HG02938 (cell line): ENCODE measurements around the gene NR6A1.
"Not testable (repeated sequence)": the region's sequence is repeated elsewhere in the genome, so short reads cannot be mapped to it uniquely, and the experiment has no call there.

ENCODE experiments used
- ATAC-seq: cut with Tn5 transposase; IDR thresholded peaks from one replicate; pipeline ENCODE4 v1.9.1; 2021; ENCODE audit warnings: mild to moderate bottlenecking, moderate library complexity; ENCODE audit not compliant: unreplicated experiment

Gene NR6A1

DNA sequence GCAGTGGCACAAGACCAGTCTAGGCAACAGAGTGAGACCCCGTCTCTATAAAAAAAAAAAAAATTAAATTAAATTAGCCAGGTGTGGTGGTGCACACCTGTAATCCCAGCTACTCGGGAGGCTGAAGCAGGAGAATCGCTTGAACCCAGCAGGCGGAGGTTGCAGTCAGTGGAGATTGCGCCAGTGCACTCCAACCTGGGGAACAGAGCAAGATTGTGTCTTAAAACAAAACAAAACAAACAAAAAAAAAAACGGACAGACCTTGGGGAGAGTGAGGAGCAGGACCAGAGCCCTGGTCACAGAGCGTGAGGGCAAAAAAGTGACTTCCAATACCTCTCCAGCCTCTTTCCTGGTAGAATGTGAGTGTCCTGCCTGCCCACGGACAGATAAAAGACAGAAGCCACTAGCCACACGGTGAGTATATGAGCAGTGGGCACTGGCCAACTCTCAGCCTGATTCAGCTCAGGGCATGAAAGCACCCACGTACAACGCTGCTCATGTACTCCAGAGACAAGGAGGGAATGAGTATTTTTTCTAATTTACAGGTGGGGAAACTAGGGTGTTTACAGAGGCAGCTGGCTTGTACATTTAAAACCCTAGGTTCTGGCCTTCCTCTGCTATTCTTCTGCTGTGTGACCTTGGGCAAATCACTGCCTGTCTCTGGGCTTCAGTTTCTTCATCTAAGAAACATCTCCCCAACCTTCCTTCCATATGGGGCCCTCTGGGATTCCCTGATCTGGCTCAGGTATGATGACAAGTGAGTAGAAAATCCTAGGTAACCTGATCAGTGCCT, 7.7 kb upstream of the NR6A1 start:
- no peak for ATAC-seq

DNA sequence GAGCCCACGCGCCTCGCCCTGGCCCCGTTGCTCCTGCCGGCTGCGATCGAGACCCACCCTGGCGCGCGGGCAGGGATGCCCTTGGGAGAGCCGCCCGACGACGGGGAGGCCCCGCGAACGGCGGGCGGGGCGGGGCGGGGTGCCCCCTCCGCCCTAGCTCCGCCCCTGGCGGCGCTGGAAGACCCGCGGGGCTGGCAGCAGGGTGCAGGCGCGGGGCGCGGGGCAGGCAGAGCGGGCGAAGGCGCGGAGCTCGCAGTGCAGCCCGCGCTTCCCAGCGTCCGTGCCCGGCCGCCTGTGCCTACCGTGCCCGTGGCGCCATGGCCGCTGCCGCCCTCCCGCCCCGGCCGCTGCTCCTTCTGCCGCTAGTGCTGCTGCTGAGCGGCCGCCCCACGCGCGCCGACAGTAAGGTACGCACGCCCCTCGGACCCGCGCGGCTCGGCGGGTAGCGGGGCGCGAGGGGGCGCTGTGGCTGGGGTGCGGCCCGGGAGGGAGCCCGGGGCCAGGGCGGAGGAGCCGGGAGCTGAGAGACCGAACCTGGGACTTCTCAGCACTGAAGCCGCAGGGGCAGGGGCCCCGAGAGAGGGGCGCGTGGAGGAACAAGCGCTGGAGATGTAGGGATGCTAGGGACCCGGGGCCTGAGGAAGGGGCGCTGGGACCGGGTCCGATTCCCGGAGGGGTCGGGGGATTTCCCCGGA, 6.0 kb upstream of the NR6A1 start, which contains the start of gene OLFML2A:
OLFML2A (plus strand) TSS at position 180 of the 695 bp plus-strand sequence; CDS start at position 318, 138 bp downstream.
- no peak for ATAC-seq

DNA sequence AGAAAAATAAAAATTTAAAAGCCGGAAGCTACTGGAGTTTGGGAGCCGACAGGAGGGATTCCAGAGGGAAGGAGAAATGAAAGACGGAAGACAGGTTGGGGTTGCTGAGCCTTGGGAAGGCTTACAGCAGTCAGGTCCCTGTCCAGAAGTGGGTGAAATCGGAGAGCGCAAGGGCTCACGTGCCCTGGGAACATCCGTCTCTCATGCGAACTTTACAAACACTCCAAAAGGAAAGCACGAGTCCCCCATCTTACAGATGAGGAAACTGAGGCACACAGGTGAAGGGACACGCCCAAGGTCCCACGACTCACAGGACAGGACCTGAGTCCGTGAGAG, 5.5 kb upstream of the NR6A1 start:
- no peak for ATAC-seq

DNA sequence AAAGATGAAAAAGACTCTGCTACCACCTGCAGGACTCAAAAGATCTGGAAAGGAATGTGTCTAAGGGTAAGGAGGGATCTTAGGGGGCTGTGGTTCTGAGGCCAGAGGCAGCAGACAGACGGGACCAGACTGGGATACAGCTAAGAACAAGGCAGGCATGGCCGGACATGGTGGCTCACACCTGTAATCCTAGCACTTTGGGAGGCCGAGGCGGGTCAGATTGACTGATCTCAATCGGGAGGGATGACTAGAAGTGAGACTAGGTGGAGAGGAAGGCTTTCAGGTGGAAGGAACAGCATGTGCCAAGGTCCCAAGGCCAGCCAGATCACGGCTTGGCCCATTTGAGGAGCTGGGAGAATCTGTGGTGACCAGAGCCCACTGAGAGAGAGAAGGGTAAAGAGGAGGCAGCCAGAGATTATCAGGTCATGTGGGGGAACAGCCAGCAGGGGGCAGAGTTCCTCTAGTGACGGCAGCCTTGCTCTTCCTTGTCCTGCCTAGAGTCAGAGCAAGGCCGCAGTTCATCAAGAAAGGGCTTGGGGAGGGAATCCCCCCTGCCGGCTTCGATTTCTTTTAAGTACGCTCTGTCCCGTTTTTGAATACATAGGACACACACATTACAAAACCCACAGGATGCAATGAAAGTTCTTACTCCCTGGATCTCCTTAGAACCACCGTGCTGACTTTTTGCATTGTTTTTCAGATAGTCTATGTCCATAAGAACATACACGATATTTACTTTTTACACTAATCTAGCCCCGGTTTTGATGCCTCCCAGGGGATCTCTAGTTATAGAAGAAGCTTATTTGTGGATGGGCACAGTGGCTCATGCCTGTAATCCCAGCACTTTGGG, 3.2 kb upstream of the NR6A1 start:
- no peak for ATAC-seq

DNA sequence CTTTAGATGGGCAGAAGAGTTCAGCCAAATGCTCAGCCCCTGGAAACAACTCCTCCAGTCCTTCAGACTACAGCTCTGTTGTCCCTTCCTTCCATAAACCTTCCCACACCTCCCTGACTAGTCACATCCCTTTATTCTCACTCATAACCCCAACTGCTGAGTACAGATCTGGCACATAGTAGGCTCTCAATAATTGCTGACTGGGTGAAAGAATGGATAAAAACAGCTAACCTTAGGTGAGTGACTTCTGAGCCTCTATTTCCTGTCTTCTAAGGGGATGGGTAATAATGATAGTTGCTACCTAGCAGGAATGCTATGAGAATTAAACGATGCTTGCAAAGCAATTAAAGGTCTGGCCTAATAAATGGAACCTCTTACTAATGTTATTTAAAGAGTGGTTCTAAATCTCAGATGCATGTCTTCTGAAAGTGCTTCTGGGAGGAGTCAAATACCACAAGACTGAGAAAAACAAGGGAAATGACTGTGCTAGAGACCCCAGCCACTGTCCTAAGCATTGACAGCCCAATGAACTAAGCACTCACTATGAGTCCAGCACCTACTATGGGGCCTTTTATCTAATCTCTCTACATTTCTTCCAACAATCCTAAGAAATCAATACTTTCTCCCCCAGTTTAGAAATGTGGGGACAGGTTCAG, 2.5 kb upstream of the NR6A1 start:
- no peak for ATAC-seq

DNA sequence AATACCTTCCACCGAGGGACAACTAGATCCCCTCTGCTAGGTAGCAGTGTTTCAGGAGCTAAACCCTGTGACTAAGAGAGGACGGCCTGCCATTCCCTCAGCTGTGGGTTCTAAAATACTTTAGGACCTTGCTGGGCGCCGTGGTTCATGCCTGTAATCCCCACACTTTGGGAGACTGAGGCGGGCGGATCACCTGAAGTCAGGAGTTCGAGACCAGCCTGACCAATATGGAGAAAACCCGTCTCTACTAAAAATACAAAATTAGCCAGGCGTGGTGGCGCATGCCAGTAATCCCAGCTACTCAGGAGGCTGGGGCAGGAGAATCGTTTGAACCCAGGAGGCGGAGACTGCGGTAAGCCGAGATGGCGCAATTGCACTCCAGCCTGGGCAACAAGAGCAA, 1.8 kb upstream of the NR6A1 start:
- not testable (repeated sequence) for ATAC-seq

DNA sequence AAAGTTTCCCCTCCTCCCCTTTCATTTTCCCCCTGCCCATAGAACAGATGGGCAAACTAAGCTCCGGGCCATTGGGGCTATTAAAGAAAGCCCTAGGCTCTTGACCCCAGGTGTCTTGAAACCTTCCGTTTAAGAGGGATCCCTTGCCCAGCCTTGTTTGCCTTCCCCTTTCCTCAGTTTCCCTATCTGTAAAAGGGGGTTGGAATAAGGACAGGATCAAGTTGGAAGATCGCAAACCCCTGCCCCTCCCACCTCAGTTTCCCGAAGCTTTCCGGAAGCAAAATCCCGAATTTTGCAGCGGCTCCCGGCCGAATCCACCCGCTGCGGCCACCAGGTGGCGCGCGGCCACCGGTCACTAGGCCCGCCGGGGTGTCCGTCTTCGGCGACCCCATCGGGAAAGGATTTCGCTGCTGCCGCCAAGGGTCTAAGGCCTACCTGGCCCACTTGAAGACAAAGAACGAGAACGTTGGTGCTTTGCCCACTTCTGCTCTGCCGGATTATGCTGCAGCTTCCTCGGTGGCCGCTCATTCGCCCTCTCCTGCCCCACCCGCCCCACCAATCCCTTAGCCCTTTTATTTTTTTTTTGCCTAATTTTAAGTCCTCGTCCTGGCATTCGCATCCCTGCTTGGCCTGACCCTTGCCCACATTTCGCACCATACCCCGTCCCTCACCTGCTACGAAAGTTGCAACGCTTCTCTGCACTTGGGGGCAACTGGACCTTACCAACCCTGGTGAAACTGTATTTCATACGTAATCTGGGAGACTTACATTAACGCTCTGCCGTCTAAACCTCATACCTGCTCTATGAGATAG, 962 bp upstream of the NR6A1 start:
- ATAC-seq = no peak

DNA sequence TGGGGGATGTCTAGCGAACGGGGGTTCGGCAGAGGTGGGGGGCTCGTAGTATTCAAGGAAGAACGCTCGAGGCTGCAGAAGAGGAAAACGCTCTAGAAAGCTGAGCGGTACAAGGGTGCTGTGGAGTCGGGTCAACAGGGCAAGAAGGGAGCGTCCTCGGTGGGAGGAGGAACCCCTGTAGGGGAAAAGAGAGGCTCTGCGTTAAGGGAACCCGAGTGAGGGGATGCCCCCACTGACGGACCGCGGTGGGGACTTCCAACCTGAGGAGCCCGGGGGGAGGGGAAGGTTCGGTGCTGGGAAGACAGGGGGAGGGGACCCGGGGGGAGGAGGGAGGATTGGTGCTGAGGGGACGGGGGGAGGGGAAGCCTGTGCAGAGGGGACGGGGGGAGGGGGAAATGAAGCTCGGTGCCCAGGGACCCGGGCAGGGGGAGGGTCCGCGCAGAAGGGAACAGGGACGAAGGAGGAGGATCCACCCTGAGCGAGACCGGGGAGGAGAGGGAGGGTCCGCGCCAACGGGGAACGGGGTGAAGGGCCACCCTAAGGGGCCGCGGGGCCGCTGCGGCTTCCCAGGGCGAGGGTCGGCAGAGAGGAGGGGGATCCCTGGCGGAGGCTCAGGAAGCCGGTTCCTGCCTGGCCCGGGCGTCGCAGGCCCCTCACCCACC, 621 bp downstream of the NR6A1 start:
- no peak for ATAC-seq

DNA sequence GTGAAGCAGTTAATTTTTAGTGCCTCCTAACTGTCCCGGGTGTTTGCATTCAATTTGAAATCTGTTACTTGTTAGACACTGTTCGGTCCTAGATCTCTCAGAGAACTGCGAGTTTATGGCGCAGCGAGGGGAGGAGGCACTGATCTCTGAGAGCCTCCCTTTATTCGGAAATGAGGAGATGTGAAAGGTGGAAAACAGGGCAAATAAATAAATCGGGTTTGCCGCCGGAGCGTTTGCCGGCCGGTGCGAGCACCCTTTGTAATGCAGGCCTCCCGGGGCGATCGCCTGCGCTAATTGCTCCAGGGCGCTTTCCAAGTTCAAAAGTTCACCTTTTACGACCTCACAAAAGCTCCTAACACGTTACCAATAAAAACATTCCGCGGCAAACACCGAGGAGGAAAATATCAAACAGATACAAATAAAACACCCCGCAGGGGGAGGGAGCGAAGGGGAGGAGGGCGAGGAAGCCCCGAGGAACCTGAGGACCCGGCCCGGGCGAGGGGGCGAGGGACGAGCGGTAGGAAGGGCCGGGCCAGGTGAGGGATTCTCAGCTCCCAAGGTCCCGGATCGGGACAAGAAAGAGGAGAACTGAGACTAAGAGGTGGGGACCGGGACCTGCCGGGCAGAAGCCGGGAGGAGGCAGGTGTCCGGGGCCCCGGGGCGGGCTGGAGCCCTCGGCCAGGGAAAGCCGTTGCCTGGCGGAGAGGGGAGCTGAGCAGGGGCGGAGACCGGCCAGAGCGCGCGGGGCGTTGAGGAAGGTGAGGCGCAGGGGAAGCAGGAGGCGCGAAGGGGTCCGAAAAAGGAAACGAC, 1.4 kb downstream of the NR6A1 start:
- ATAC-seq = no peak

DNA sequence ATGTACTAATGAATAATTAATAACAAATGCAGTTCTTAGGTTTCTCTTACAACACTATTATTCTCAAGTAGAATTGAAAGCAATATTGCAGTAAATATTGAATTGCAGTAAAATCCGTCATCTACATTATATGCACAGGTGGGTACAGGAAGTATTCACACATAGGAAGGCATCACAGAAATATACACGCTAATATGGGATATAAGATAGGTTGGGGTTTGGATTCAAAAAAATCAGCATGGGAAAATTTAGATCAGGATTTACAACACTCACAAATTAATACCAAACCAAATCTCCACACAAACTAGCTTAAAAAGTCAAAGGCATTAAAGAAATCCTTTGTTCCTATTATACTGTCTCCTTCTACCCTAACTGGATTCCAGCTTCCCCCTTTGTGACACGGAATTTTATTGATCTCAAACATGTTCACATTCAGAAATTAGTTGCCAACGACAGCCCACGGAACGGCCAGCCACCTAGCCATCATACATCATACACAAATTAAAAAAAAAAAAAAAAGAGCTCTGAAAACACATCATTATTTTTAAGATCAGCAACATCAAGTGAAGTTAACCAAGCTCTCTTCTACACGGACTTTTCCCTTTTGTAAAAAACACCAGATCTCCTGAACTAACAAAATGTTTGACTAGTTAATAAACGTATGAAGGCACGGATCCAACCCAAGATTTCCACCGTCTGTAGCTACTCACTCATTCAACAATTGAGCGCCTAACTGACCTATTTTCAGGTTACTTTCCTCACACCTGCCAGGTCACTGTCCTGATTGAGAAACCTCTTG, 2.2 kb downstream of the NR6A1 start:
- ATAC-seq = no peak

DNA sequence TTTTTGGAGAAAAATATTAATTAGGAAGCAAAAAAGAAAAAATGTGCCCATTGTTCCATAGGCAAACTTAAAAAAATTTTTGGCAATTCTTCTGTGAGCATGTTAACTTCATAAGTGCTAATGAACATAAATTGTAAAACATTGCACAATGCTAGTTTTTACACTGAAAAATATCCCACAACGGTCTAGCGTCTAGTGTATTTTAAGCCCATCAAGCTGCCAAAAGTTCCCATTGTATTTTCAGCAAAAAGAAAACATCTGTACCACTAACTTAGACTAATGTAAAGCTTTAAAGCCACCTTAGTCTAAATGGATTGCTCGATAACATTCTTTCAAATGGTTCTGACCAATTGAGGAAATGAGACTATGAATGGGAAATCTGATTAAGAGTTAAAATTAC, 2.8 kb downstream of the NR6A1 start:
- ATAC-seq = no peak

DNA sequence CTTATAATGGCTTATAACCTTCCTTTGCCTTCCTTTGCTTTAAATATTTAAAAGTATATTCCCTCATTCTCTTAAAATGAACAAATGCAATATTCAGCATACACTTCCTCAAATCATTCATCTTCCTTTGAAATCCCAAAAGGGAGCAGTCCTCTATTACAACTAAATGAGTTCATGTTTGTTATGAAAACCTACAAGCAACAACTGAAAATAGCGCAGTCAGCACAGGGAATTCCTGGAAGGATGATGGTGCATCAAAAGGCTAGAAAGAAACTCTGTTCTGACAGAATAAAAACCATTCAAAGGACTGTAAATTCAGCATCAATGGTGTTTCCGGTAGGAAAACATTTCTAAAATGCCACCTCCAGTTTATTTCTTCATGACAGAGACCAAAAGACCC, 3.3 kb downstream of the NR6A1 start:
- no peak for ATAC-seq

DNA sequence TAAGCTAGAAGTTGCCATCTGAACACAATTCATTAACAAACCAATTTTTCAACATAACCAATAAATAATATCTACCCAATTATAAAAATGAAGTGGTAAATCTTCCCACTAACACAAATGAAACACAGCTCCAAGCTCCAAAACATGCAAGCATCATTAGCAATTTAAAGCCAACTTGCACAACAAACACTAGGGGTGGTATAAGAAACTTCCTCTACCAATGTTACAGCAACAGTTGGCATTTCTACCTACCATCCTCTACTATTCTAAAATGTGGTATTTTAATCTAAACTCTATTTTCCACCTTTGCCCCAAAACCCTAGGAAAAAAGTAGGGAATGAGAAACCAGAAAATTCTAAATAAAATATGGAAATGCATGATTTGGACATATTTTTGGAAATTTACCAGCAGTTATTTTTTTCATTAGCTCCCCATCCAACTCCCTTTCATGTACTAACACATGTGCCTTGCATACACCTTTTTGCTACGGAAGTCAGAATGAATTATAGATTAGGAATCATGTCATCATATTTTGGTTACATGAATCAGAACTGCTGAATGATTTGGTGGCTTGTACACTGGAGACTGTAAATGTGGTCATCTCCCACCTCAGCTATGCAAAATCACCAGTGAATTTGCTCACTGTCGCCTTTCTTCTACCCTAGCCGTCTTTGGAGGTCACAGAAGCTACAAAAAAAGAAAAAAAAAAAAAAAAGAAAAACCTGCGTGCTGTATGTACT, 4.1 kb downstream of the NR6A1 start:
- ATAC-seq = no peak

DNA sequence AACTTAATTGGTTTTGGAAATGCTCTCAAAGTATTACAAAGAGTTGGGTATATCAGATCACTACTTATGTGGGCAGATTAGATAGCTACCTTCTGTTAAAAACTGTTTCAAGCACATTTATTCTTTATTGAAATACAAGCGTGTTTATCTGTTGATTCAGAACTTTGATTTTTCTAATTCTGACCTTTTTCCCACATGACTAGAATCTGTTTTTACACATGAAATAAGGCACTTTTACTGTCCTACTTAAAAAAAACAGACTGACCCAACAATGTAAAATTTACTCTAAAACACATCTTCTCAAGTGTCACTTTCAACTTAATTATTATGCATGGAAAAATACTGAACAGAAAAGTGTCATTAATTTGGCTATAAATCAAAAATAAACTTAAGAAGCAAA, 4.8 kb downstream of the NR6A1 start:
- ATAC-seq = no peak

DNA sequence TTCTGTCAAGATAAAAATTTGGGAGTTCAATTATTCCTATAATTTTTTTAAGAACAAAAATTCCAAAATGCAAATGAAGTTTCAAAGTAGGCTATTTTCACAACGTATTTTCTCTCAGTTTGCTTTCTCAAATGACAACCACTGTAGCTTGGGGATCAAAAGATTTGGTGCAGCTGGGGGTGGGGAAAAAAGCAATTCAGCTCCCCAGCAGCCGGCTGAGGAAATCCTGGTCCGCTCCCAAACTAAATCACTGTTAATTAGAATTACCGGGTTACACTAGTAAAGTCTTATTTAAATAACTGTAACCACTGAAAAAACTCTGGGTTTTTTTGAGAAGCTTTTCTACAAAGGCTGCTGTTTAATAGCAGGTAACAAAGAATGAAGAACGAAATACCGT, 5.7 kb downstream of the NR6A1 start:
- ATAC-seq = no peak

DNA sequence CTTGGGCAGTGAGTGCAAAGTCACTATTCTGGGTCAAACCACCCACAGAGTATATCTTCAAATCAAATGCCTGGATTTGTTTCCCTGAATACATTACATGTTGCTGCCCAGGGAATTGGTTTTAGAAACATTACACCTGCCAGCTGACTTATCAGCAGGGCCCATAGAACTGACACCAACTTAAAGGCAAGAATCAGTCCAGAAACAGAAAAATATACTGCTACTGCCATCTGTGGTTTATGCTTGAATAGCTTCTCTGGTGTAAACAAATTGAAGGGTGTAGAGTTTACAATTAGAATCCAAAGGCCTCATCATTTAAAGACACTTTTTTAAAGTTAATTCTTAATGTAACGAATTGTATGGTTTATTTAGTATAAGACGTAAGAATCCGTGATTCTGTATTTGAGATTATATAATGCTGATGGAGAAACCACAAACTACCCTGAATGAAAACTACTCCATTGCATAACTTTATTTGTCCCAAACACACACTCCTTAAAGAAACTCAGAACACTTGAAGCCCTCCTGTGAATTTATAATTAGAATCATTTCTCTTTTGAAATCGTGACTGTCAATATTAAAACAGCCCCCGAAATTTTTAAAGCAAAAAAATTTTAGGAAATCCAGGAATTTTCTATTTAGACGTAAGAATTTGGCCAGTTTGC, 6.2 kb downstream of the NR6A1 start:
- no peak for ATAC-seq

DNA sequence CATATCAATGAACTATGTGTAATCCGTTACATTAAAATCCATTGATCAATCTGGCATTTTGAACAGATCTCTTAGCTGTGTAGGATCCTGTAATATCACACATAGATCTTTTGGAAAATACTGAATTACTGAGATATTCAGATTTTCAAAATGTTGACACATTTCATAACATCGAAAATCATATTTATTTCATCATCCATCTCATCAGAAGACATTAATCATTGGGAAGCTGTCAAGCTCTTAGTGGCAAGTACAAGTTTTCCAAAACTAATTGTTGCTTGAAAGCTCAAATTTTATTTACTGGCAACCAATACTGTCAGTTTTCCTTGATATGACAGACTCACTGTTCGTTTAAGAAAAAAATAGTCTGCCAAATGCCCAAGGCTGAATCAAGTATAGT, 8.5 kb downstream of the NR6A1 start:
- no peak for ATAC-seq
